ENCODE measurements around the gene SPCS3. TPM values are rescaled to one million over a fixed set of nuclear protein-coding genes. Genes with fewer than 3 reads are reported as not detected.
"Not testable (repeated sequence)": the region's sequence is repeated elsewhere in the genome, so short reads cannot be mapped to it uniquely, and the experiment has no call there.

The SPCS3 gene
- total and polyA plus RNA-seq, 2 donors from 2014 or later: 28.7 to 131 TPM

- H3K4me1 ChIP-seq (ENCODE audit: control insufficient read depth in 2 of 3, insufficient read depth in 2 of 3, low read depth in 1 of 3, low read length in 3 of 3): peaks cover 0 to 8% (median 5%) of the 10 kb centered on the region in 3 donors
Observed at GRCh38 chr4:176320976-176321361, 1.2 kb downstream of the SPCS3 start.

DNA sequence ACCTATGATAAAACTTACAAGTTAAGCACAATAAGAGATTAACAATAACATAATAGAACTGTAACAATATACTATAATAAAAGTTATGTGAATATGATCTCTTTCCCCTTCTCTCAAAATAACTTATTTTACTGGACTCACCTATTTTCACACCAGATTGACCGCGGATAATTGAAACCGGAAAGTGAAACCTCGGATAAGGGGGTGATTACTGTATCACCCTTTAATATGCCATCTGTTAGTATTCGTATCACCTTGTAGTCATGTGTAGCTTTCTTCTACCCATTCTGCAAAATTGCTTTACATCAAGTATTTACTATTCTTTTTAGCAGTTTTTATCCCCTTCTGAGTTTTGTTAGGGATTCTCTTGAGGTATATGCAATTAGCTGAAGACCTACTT, 1.8 kb downstream of the SPCS3 start:
- peak in 1 of 5 donors; percentile 13 for DNase-seq
- H3K9ac ChIP-seq (ENCODE audit: low read length in 3 of 3): peak overlapping the region in 2 of 3 donors; percentile 74 to 94
- peak overlapping the region; percentile 72 to 96 (median 95) for H3K4me3 ChIP-seq (ENCODE audit: low read length in 3 of 3)
- H3K27me3 ChIP-seq (ENCODE audit: control insufficient read depth, insufficient read depth, low read length): no peaks in the 10 kb centered on the region
- peaks cover 0 to 8% (median 5%) of the 10 kb centered on the region in 3 donors for H3K4me1 ChIP-seq (ENCODE audit: control insufficient read depth in 2 of 3, insufficient read depth in 2 of 3, low read depth in 1 of 3, low read length in 3 of 3)
- intact Hi-C loops (cut with DNase I): no loop called here
- FAIRE-seq: no peak
- TF ChIP-seq, protein P1, sequence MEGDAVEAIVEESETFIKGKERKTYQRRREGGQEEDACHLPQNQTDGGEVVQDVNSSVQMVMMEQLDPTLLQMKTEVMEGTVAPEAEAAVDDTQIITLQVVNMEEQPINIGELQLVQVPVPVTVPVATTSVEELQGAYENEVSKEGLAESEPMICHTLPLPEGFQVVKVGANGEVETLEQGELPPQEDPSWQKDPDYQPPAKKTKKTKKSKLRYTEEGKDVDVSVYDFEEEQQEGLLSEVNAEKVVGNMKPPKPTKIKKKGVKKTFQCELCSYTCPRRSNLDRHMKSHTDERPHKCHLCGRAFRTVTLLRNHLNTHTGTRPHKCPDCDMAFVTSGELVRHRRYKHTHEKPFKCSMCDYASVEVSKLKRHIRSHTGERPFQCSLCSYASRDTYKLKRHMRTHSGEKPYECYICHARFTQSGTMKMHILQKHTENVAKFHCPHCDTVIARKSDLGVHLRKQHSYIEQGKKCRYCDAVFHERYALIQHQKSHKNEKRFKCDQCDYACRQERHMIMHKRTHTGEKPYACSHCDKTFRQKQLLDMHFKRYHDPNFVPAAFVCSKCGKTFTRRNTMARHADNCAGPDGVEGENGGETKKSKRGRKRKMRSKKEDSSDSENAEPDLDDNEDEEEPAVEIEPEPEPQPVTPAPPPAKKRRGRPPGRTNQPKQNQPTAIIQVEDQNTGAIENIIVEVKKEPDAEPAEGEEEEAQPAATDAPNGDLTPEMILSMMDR (IDR thresholded peaks at IDR 0.05; ENCODE audit: borderline replicate concordance, extremely low read depth, insufficient read depth): no peak
- H3K27ac ChIP-seq (ENCODE audit: low read depth in 2 of 2, low read length in 2 of 2): no peak overlapping the region
- H3K36me3 ChIP-seq (ENCODE audit: control insufficient read depth in 2 of 3, insufficient read depth in 3 of 3, low read length in 3 of 3): no peaks in the 10 kb centered on the region
- no peaks in the 10 kb centered on the region for H3K9me3 ChIP-seq (ENCODE audit: control insufficient read depth in 2 of 3, insufficient read depth in 1 of 3, low read length in 3 of 3)

More at GRCh38 chr4:176320976-176321361, 1.2 kb downstream of the SPCS3 start:
- peak overlapping the region; percentile 72 to 96 (median 95) for H3K4me3 ChIP-seq (ENCODE audit: low read length in 3 of 3)
- peak; percentile 35 for FAIRE-seq
- intact Hi-C loops (cut with DNase I): no loop called here
- peak overlapping the region; percentile 86 to 95 for H3K27ac ChIP-seq (ENCODE audit: low read depth in 2 of 2, low read length in 2 of 2)
- H3K9ac ChIP-seq (ENCODE audit: low read length in 3 of 3): peak overlapping the region; percentile 74 to 97 (median 94)
- H3K9me3 ChIP-seq (ENCODE audit: control insufficient read depth in 2 of 3, insufficient read depth in 1 of 3, low read length in 3 of 3): no peaks in the 10 kb centered on the region
- no peaks in the 10 kb centered on the region for H3K27me3 ChIP-seq (ENCODE audit: control insufficient read depth, insufficient read depth, low read length)
- TF ChIP-seq, protein P1 (IDR thresholded peaks at IDR 0.05; ENCODE audit: borderline replicate concordance, extremely low read depth, insufficient read depth): no peak
- peak in 1 of 5 donors; percentile 14 for DNase-seq
- no peaks in the 10 kb centered on the region for H3K36me3 ChIP-seq (ENCODE audit: control insufficient read depth in 2 of 3, insufficient read depth in 3 of 3, low read length in 3 of 3)

GRCh38 chr4:176323511-176324160, 3.9 kb downstream of the SPCS3 start:
- intact Hi-C loops (cut with DNase I): no loop called here
- no peak for FAIRE-seq
- H3K27me3 ChIP-seq (ENCODE audit: control insufficient read depth, insufficient read depth, low read length): no peaks in the 10 kb centered on the region
- H3K36me3 ChIP-seq (ENCODE audit: control insufficient read depth in 2 of 3, insufficient read depth in 3 of 3, low read length in 3 of 3): no peaks in the 10 kb centered on the region
- H3K9ac ChIP-seq (ENCODE audit: low read length in 3 of 3): no peak overlapping the region
- DNase-seq: peak in 1 of 5 donors; percentile 13
- no peak overlapping the region for H3K27ac ChIP-seq (ENCODE audit: low read depth in 2 of 2, low read length in 2 of 2)
- TF ChIP-seq, protein P1 (IDR thresholded peaks at IDR 0.05; ENCODE audit: borderline replicate concordance, extremely low read depth, insufficient read depth): no peak
- H3K4me1 ChIP-seq (ENCODE audit: control insufficient read depth in 2 of 3, insufficient read depth in 2 of 3, low read depth in 1 of 3, low read length in 3 of 3): peaks cover 0 to 8% (median 5%) of the 10 kb centered on the region in 3 donors
- no peaks in the 10 kb centered on the region for H3K9me3 ChIP-seq (ENCODE audit: control insufficient read depth in 2 of 3, insufficient read depth in 1 of 3, low read length in 3 of 3)
- no peak overlapping the region for H3K4me3 ChIP-seq (ENCODE audit: low read length in 3 of 3)

GRCh38 chr4:176324876-176325275, 5.1 kb downstream of the SPCS3 start:
- H3K9me3 ChIP-seq (ENCODE audit: control insufficient read depth in 2 of 3, insufficient read depth in 1 of 3, low read length in 3 of 3); H3K27ac ChIP-seq (ENCODE audit: low read depth in 2 of 2, low read length in 2 of 2); DNase-seq; intact Hi-C loops (cut with DNase I); H3K27me3 ChIP-seq (ENCODE audit: control insufficient read depth, insufficient read depth, low read length); H3K4me1 ChIP-seq (ENCODE audit: control insufficient read depth in 2 of 3, insufficient read depth in 2 of 3, low read depth in 1 of 3, low read length in 3 of 3); FAIRE-seq; H3K9ac ChIP-seq (ENCODE audit: low read length in 3 of 3); H3K4me3 ChIP-seq (ENCODE audit: low read length in 3 of 3); H3K36me3 ChIP-seq (ENCODE audit: control insufficient read depth in 2 of 3, insufficient read depth in 3 of 3, low read length in 3 of 3): not testable (repeated sequence)

Measured in kidney (tissue), 14 donors.